ENCODE results near the gene DPF3. TPM values are rescaled to one million over a fixed set of nuclear protein-coding genes. Genes with fewer than 3 reads are reported as not detected.
A peak's percentile ranks its signal among the peaks of the same experiment; 100 is the strongest.

DPF3 gene
- total RNA-seq, 4 donors from 2014 or later, result 16.7 to 27.8 (median 20.3) TPM

GRCh38 chr14:72638021-72638420 lies 255.9 kb downstream of the DPF3 start:
- Histone ChIP-seq H3K4me3 (no peak overlapping the region), H3K4me1 (peaks cover 26 to 31% of the 10 kb centered on the region in 2 donors), H3K9me3 (no peaks in the 10 kb centered on the region), H3K36me3 (no peaks in the 10 kb centered on the region), H3K27me3 (no peaks in the 10 kb centered on the region), H3K27ac (peak overlapping the region in 2 of 4 donors; percentile 35 to 47)
- ATAC-seq (peak; percentile 34 to 75), DNase-seq (peak in 1 of 2 donors; percentile 48)
- TF ChIP-seq POLR2A (IDR thresholded peaks at IDR 0.05) (no peak), CTCF (IDR thresholded peaks at IDR 0.05 in 4 of 5, conservative IDR thresholded peaks at IDR 0.05 in 1 of 5) (no peak)
- intact Hi-C loops (cut with DNase I; ENCODE audit: low total_unique reads), result no loop called here
- in situ Hi-C loops (cut with MboI; ENCODE audit: low sequenced_read_pairs in 4 of 4), result no loop called here

- intact Hi-C loops (cut with DNase I; ENCODE audit: low total_unique reads), result no loop called here
- H3K4me1 ChIP-seq, result peaks cover 26 to 29% of the 10 kb centered on the region in 2 donors
- DNase-seq, result no peak
- no peaks in the 10 kb centered on the region for H3K9me3 ChIP-seq
- no peak for TF ChIP-seq CTCF (IDR thresholded peaks at IDR 0.05 in 4 of 5, conservative IDR thresholded peaks at IDR 0.05 in 1 of 5)
- TF ChIP-seq POLR2A (IDR thresholded peaks at IDR 0.05), result no peak
- no peak for ATAC-seq
- no peak overlapping the region for H3K27ac ChIP-seq
- H3K27me3 ChIP-seq, result no peaks in the 10 kb centered on the region
- in situ Hi-C loops (cut with MboI; ENCODE audit: low sequenced_read_pairs in 4 of 4), result no loop called here
- H3K4me3 ChIP-seq, result no peak overlapping the region
- H3K36me3 ChIP-seq, result no peaks in the 10 kb centered on the region
Observed at GRCh38 chr14:72636871-72637270, 257.0 kb downstream of the DPF3 start.

GRCh38 chr14:72636094-72636493 lies 257.8 kb downstream of the DPF3 start:
- intact Hi-C loops (cut with DNase I; ENCODE audit: low total_unique reads) (no loop called here), in situ Hi-C loops (cut with MboI; ENCODE audit: low sequenced_read_pairs in 4 of 4) (no loop called here)
- Histone ChIP-seq H3K4me3 (no peak overlapping the region), H3K9me3 (no peaks in the 10 kb centered on the region), H3K36me3 (no peaks in the 10 kb centered on the region), H3K4me1 (peaks cover 26 to 29% of the 10 kb centered on the region in 2 donors), H3K27me3 (no peaks in the 10 kb centered on the region), H3K27ac (no peak overlapping the region)
- no peak for TF ChIP-seq CTCF (IDR thresholded peaks at IDR 0.05 in 4 of 5, conservative IDR thresholded peaks at IDR 0.05 in 1 of 5)
- TF ChIP-seq POLR2A (IDR thresholded peaks at IDR 0.05), result no peak
- DNase-seq (no peak), ATAC-seq (no peak)

GRCh38 chr14:72634691-72635616 lies 258.9 kb downstream of the DPF3 start:
- Histone ChIP-seq H3K4me3 (no peak overlapping the region), H3K9me3 (no peaks in the 10 kb centered on the region), H3K36me3 (no peaks in the 10 kb centered on the region), H3K27ac (no peak overlapping the region), H3K4me1 (peaks cover 26 to 29% of the 10 kb centered on the region in 2 donors), H3K27me3 (no peaks in the 10 kb centered on the region)
- intact Hi-C loops (cut with DNase I; ENCODE audit: low total_unique reads) (loop anchor here (5.0 kb wide), 1 partner anchor 83 kb away; no protein-coding TSS in a partner anchor), in situ Hi-C loops (cut with MboI; ENCODE audit: low sequenced_read_pairs in 4 of 4) (no loop called here)
- TF ChIP-seq POLR2A (IDR thresholded peaks at IDR 0.05) (no peak), CTCF (IDR thresholded peaks at IDR 0.05 in 4 of 5, conservative IDR thresholded peaks at IDR 0.05 in 1 of 5) (no peak)
- ATAC-seq (no peak), DNase-seq (no peak)

All from gastrocnemius medialis (tissue), 4 donors.